Activated naive CD8-positive, alpha-beta T cell treated with anti-CD3 and anti-CD28 coated beads, Interleukin-2, amount 50 U/mL, for 24 hours (primary cell): ENCODE measurements around the gene ARMH4.

Experiments used
- ATAC-seq: fragments of 150-1000 bp; cut with Tn5 transposase; one replicate; pipeline ENCODE4 v1.10.0; 2021
- DNase-seq: peaks from one replicate; pipeline ENCODE4 v3.0.0; 2021
- H3K27ac Mint-ChIP-seq: one replicate; pipeline ENCODE4 v1.8.0; 2021; ENCODE audit warnings: mild to moderate bottlenecking, mixed read lengths
- H3K27me3 Mint-ChIP-seq: one replicate; pipeline ENCODE4 v1.8.0; 2021; ENCODE audit warnings: mixed read lengths
- H3K36me3 Mint-ChIP-seq: one replicate; pipeline ENCODE4 v1.8.0; 2021; ENCODE audit warnings: low read depth, mixed read lengths
- H3K4me1 Mint-ChIP-seq: one replicate; pipeline ENCODE4 v1.8.0; 2021; ENCODE audit warnings: mixed read lengths
- H3K4me3 Mint-ChIP-seq: one replicate; pipeline ENCODE4 v1.8.0; 2021; ENCODE audit warnings: mild to moderate bottlenecking, moderate library complexity, mixed read lengths
- H3K9me3 Mint-ChIP-seq: one replicate; pipeline ENCODE4 v1.8.0; 2021; ENCODE audit warnings: mixed read lengths

Gene ARMH4

GRCh38 chr14:58099682-58100081 lies 52.3 kb downstream of the ARMH4 start:
- Mint-ChIP-seq H3K4me1 (no peaks in the 10 kb centered on the region), H3K4me3 (no peak overlapping the region)

GRCh38 chr14:58098507-58098906 lies 53.5 kb downstream of the ARMH4 start:
- peaks cover 3% of the 10 kb centered on the region for H3K27me3 Mint-ChIP-seq
- H3K36me3 Mint-ChIP-seq = no peaks in the 10 kb centered on the region
- no peak overlapping the region for H3K4me3 Mint-ChIP-seq
- H3K27ac Mint-ChIP-seq = no peak overlapping the region
- ATAC-seq = no peak
- H3K9me3 Mint-ChIP-seq = no peaks in the 10 kb centered on the region
- no peak for DNase-seq
- no peaks in the 10 kb centered on the region for H3K4me1 Mint-ChIP-seq

More at GRCh38 chr14:58099682-58100081, 52.3 kb downstream of the ARMH4 start:
- Mint-ChIP-seq H3K27me3 (peaks cover 3% of the 10 kb centered on the region), H3K27ac (no peak overlapping the region), H3K36me3 (no peaks in the 10 kb centered on the region), H3K9me3 (no peaks in the 10 kb centered on the region)
- ATAC-seq (no peak), DNase-seq (no peak)

GRCh38 chr14:58096731-58097130 lies 55.3 kb downstream of the ARMH4 start:
- no peaks in the 10 kb centered on the region for H3K36me3 Mint-ChIP-seq
- H3K27ac Mint-ChIP-seq = no peak overlapping the region
- H3K27me3 Mint-ChIP-seq = peaks cover 6% of the 10 kb centered on the region
- no peaks in the 10 kb centered on the region for H3K9me3 Mint-ChIP-seq
- ATAC-seq (no peak), DNase-seq (no peak)
- no peak overlapping the region for H3K4me3 Mint-ChIP-seq
- no peaks in the 10 kb centered on the region for H3K4me1 Mint-ChIP-seq

GRCh38 chr14:58091883-58092630 lies 60.0 kb downstream of the ARMH4 start:
- H3K27me3 Mint-ChIP-seq = peaks cover 6% of the 10 kb centered on the region
- H3K27ac Mint-ChIP-seq = no peak overlapping the region
- no peaks in the 10 kb centered on the region for H3K36me3 Mint-ChIP-seq
- no peak for DNase-seq
- ATAC-seq = no peak
- H3K4me3 Mint-ChIP-seq = no peak overlapping the region
- H3K9me3 Mint-ChIP-seq = no peaks in the 10 kb centered on the region
- no peaks in the 10 kb centered on the region for H3K4me1 Mint-ChIP-seq

- H3K27ac Mint-ChIP-seq = no peak overlapping the region
- H3K9me3 Mint-ChIP-seq = no peaks in the 10 kb centered on the region
- H3K4me1 Mint-ChIP-seq = no peaks in the 10 kb centered on the region
- H3K27me3 Mint-ChIP-seq = peaks cover 16% of the 10 kb centered on the region
- ATAC-seq (no peak), DNase-seq (no peak)
- no peak overlapping the region for H3K4me3 Mint-ChIP-seq
- no peaks in the 10 kb centered on the region for H3K36me3 Mint-ChIP-seq
These were observed 62.4 kb downstream of the ARMH4 start for GRCh38 chr14:58089612-58090011.

GRCh38 chr14:58088961-58089360 lies 63.1 kb downstream of the ARMH4 start:
- Mint-ChIP-seq H3K36me3 (no peaks in the 10 kb centered on the region), H3K9me3 (no peaks in the 10 kb centered on the region), H3K27ac (no peak overlapping the region), H3K4me1 (no peaks in the 10 kb centered on the region), H3K27me3 (peaks cover 19% of the 10 kb centered on the region), H3K4me3 (no peak overlapping the region)
- DNase-seq = no peak
- ATAC-seq = no peak

- H3K27ac Mint-ChIP-seq = no peak overlapping the region
- DNase-seq = no peak
- H3K9me3 Mint-ChIP-seq = no peaks in the 10 kb centered on the region
- no peak for ATAC-seq
- peaks cover 2% of the 10 kb centered on the region for H3K4me1 Mint-ChIP-seq
- no peaks in the 10 kb centered on the region for H3K36me3 Mint-ChIP-seq
- peaks cover 25% of the 10 kb centered on the region for H3K27me3 Mint-ChIP-seq
- no peak overlapping the region for H3K4me3 Mint-ChIP-seq
These were observed 66.1 kb downstream of the ARMH4 start for GRCh38 chr14:58085877-58086276.

GRCh38 chr14:58082491-58083098 lies 69.4 kb downstream of the ARMH4 start:
- Mint-ChIP-seq H3K4me1 (peaks cover 2% of the 10 kb centered on the region), H3K4me3 (no peak overlapping the region), H3K36me3 (no peaks in the 10 kb centered on the region), H3K9me3 (no peaks in the 10 kb centered on the region), H3K27ac (no peak overlapping the region), H3K27me3 (peaks cover 34% of the 10 kb centered on the region)
- DNase-seq (no peak), ATAC-seq (no peak)

GRCh38 chr14:58082011-58082410 lies 70.0 kb downstream of the ARMH4 start:
- H3K27me3 Mint-ChIP-seq = peaks cover 34% of the 10 kb centered on the region
- no peak overlapping the region for H3K27ac Mint-ChIP-seq
- DNase-seq (no peak), ATAC-seq (no peak)
- no peak overlapping the region for H3K4me3 Mint-ChIP-seq
- no peaks in the 10 kb centered on the region for H3K36me3 Mint-ChIP-seq
- H3K9me3 Mint-ChIP-seq = no peaks in the 10 kb centered on the region
- H3K4me1 Mint-ChIP-seq = peaks cover 2% of the 10 kb centered on the region

- no peak for ATAC-seq
- no peak for DNase-seq
- H3K4me1 Mint-ChIP-seq = peaks cover 2% of the 10 kb centered on the region
- H3K9me3 Mint-ChIP-seq = no peaks in the 10 kb centered on the region
- H3K36me3 Mint-ChIP-seq = no peaks in the 10 kb centered on the region
- H3K27me3 Mint-ChIP-seq = peaks cover 22% of the 10 kb centered on the region
- no peak overlapping the region for H3K27ac Mint-ChIP-seq
- H3K4me3 Mint-ChIP-seq = no peak overlapping the region
These were observed 73.5 kb downstream of the ARMH4 start for GRCh38 chr14:58078471-58078870.

GRCh38 chr14:58078068-58078467 lies 73.9 kb downstream of the ARMH4 start:
- ATAC-seq = no peak

GRCh38 chr14:58077621-58078020 lies 74.4 kb downstream of the ARMH4 start:
- H3K9me3 Mint-ChIP-seq = no peaks in the 10 kb centered on the region
- ATAC-seq (no peak), DNase-seq (no peak)
- peaks cover 22% of the 10 kb centered on the region for H3K27me3 Mint-ChIP-seq
- no peak overlapping the region for H3K4me3 Mint-ChIP-seq
- no peaks in the 10 kb centered on the region for H3K36me3 Mint-ChIP-seq
- no peak overlapping the region for H3K27ac Mint-ChIP-seq
- H3K4me1 Mint-ChIP-seq = peaks cover 2% of the 10 kb centered on the region

More at GRCh38 chr14:58078068-58078467, 73.9 kb downstream of the ARMH4 start:
- Mint-ChIP-seq H3K27ac (no peak overlapping the region), H3K9me3 (no peaks in the 10 kb centered on the region), H3K36me3 (no peaks in the 10 kb centered on the region), H3K4me1 (peaks cover 2% of the 10 kb centered on the region), H3K4me3 (no peak overlapping the region), H3K27me3 (peaks cover 24% of the 10 kb centered on the region)
- no peak for DNase-seq

- no peaks in the 10 kb centered on the region for H3K4me1 Mint-ChIP-seq
- no peaks in the 10 kb centered on the region for H3K9me3 Mint-ChIP-seq
- H3K27me3 Mint-ChIP-seq = peaks cover 15% of the 10 kb centered on the region
- no peak overlapping the region for H3K27ac Mint-ChIP-seq
- ATAC-seq (no peak), DNase-seq (no peak)
- H3K4me3 Mint-ChIP-seq = no peak overlapping the region
- H3K36me3 Mint-ChIP-seq = no peaks in the 10 kb centered on the region
These were observed 78.5 kb downstream of the ARMH4 start for GRCh38 chr14:58073516-58073915.

- ATAC-seq (peak; percentile 57), DNase-seq (peak; percentile 40)
- peaks cover 15% of the 10 kb centered on the region for H3K27me3 Mint-ChIP-seq
These were observed 79.5 kb downstream of the ARMH4 start for GRCh38 chr14:58072288-58073071.

GRCh38 chr14:58071341-58071740 lies 80.7 kb downstream of the ARMH4 start:
- H3K27ac Mint-ChIP-seq = no peak overlapping the region
- H3K27me3 Mint-ChIP-seq = peaks cover 15% of the 10 kb centered on the region
- H3K36me3 Mint-ChIP-seq = no peaks in the 10 kb centered on the region
- H3K9me3 Mint-ChIP-seq = no peaks in the 10 kb centered on the region
- no peak overlapping the region for H3K4me3 Mint-ChIP-seq
- DNase-seq (no peak), ATAC-seq (no peak)
- H3K4me1 Mint-ChIP-seq = no peaks in the 10 kb centered on the region

More at GRCh38 chr14:58072288-58073071, 79.5 kb downstream of the ARMH4 start:
- Mint-ChIP-seq H3K4me3 (no peak overlapping the region), H3K36me3 (no peaks in the 10 kb centered on the region), H3K9me3 (no peaks in the 10 kb centered on the region), H3K27ac (no peak overlapping the region), H3K4me1 (no peaks in the 10 kb centered on the region)
